ENCODE measurements around the gene FAM89A. TPM values are rescaled to one million over a fixed set of nuclear protein-coding genes. Genes with fewer than 3 reads are reported as not detected.

FAM89A gene
- 15.1 and 16.0 TPM in 2 replicates for total RNA-seq
- long read RNA-seq = 0 reads

DNA sequence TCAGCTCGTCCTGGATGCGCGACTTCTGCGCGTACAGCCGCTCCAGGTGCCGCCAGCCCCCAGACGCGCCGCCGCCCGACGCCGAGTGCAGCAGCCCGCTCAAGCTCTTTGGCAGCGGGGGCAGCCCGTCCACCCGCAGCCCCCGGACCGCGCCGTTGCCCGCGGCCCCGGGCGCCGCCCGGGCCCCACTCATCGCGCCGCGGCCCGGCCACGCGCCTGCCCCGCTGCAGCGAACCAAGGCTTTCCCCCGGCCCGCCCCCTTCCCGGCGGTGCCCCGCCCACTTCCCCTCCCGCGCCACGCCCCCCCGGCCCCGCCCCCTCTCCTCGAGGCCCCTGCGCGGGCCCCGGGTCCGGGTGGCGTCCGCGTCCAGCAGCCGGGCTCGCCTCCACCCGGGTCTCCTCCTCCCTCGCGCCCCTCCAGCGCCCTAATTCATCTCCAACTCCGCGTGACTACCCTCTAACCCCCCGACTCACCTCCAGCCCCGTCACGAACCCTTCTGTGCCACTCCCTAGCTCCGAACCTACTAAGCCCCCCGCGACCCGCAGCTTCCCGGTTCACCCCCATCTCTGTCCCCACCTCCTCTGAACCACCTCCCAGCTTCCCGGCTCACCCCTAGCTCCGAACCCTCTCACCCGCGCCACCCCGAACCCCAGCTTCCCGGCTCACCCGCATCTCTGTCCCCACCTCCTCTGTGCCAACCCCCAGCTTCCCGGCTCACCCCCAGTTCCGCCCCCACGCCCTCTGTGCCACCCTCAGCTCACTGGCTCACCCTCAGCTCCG lies at the start of gene FAM89A:
FAM89A (minus strand) TSS at position 236 of the 781 bp plus-strand sequence; CDS start at position 193, 43 bp downstream.
- H3K36me3 Mint-ChIP-seq (ENCODE audit: low read depth) = peaks cover 3% of the 10 kb centered on the region
- peak within 1 kb of the TSS; percentile 19 for H3K27ac Mint-ChIP-seq (ENCODE audit: unreplicated experiment)
- peaks cover 22% of the 10 kb centered on the region for H3K4me1 Mint-ChIP-seq
- H3K27me3 Mint-ChIP-seq (ENCODE audit: low read depth) = peaks cover 53% of the 10 kb centered on the region
- H3K4me3 Mint-ChIP-seq = peak within 1 kb of the TSS; percentile 91
- TF ChIP-seq, protein P1, sequence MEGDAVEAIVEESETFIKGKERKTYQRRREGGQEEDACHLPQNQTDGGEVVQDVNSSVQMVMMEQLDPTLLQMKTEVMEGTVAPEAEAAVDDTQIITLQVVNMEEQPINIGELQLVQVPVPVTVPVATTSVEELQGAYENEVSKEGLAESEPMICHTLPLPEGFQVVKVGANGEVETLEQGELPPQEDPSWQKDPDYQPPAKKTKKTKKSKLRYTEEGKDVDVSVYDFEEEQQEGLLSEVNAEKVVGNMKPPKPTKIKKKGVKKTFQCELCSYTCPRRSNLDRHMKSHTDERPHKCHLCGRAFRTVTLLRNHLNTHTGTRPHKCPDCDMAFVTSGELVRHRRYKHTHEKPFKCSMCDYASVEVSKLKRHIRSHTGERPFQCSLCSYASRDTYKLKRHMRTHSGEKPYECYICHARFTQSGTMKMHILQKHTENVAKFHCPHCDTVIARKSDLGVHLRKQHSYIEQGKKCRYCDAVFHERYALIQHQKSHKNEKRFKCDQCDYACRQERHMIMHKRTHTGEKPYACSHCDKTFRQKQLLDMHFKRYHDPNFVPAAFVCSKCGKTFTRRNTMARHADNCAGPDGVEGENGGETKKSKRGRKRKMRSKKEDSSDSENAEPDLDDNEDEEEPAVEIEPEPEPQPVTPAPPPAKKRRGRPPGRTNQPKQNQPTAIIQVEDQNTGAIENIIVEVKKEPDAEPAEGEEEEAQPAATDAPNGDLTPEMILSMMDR (conservative IDR thresholded peaks at IDR 0.05) = no peak
- DNase-seq (ENCODE audit: low read depth, low spot score) = peak; percentile 59
- peaks cover under 1% of the 10 kb centered on the region for H3K9me3 Mint-ChIP-seq

DNA sequence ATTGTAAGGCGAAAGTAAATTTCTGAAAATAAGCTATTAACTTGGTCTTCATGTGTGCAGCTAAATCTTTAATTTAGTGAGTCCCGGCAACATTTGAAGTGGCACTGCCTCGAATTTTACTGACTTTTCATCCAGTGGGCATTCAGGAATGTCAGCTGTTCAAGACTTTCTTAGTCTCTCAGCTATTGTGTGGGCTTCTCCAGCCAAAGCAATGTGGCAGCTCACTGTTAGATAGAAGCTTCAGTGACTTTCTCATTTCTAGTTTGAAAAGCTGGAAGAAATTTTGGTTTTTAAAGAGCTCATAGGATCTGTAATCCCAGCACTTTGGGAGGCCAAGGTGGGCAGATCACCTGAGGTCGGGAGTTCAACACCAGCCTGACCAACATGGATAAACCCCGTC lies 44.3 kb upstream of the FAM89A start:
- H3K9me3 Mint-ChIP-seq = peaks cover 3% of the 10 kb centered on the region
- no peak for DNase-seq (ENCODE audit: low read depth, low spot score)
- peaks cover 44% of the 10 kb centered on the region for H3K27me3 Mint-ChIP-seq (ENCODE audit: low read depth)
- no peaks in the 10 kb centered on the region for H3K36me3 Mint-ChIP-seq (ENCODE audit: low read depth)
- H3K27ac Mint-ChIP-seq (ENCODE audit: unreplicated experiment) = no peak overlapping the region
- TF ChIP-seq, protein P1 (conservative IDR thresholded peaks at IDR 0.05) = no peak
- no peak overlapping the region for H3K4me3 Mint-ChIP-seq
- H3K4me1 Mint-ChIP-seq = no peaks in the 10 kb centered on the region

DNA sequence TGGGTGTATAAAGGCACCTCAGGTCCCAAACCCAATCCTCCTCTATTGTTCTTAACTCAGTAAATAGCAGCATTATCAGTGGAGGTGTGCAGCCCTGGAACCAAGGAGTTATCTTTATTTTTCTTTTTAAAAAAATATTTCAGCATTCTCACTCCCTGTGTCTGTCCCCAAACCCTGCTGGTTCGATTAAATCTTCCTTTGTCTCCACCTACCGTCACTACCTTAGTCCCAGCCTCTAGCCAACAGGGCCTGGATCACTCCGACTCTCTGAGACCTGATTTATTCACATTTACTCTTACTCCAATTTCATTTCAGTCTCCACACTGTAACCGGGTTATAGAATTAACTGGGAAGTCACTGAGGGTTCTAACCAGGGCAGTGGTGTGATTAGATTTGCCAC lies 39.1 kb upstream of the FAM89A start:
- no peak overlapping the region for H3K27ac Mint-ChIP-seq (ENCODE audit: unreplicated experiment)
- peaks cover 17% of the 10 kb centered on the region for H3K27me3 Mint-ChIP-seq (ENCODE audit: low read depth)
- no peak overlapping the region for H3K4me3 Mint-ChIP-seq
- TF ChIP-seq, protein P1 (conservative IDR thresholded peaks at IDR 0.05) = no peak
- no peak for DNase-seq (ENCODE audit: low read depth, low spot score)
- H3K9me3 Mint-ChIP-seq = peaks cover 9% of the 10 kb centered on the region
- no peaks in the 10 kb centered on the region for H3K36me3 Mint-ChIP-seq (ENCODE audit: low read depth)
- H3K4me1 Mint-ChIP-seq = no peaks in the 10 kb centered on the region

DNA sequence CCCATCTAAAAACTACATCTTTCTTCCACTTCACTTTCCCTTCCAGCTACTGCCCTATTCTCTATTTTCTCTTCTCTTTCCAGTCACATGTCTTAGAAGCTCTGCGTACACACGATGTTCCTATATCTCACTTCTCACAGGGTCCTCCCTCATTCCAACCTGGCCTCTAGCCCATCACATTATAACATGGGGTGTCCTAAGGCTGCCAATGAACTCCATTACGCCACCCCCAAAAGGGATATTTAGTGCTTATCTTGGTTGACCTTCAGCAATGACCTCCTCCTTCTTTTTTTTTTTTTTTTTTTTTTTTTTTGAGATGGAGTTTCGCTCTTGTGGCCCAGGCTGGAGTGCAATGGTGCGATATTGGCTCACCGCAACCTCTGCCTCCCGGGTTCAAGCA lies 38.2 kb upstream of the FAM89A start:
- no peaks in the 10 kb centered on the region for H3K4me1 Mint-ChIP-seq
- H3K4me3 Mint-ChIP-seq = no peak overlapping the region
- no peak for DNase-seq (ENCODE audit: low read depth, low spot score)
- H3K27ac Mint-ChIP-seq (ENCODE audit: unreplicated experiment) = peak overlapping the region; percentile 13
- H3K27me3 Mint-ChIP-seq (ENCODE audit: low read depth) = peaks cover 15% of the 10 kb centered on the region
- H3K9me3 Mint-ChIP-seq = peaks cover 9% of the 10 kb centered on the region
- H3K36me3 Mint-ChIP-seq (ENCODE audit: low read depth) = no peaks in the 10 kb centered on the region
- TF ChIP-seq, protein P1 (conservative IDR thresholded peaks at IDR 0.05) = no peak

DNA sequence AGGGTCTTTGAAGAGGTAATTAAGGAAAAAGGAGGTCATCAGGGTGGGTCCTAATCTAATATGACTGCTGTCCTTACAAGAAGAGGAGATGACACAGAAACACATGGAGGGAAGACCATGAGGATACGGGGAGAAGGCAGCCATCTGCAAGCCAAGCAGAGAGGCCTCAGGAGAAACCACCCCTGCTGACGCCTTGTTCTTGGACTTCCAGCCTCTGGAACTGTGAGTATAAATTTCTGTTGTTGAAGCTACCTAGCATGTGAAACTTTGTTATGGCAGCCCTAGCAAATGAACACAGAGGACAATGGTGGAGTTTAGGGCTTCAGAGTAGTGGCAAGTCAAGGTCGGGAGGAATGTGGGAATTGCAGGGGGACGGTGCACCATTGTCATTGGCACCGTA lies 36.7 kb upstream of the FAM89A start:
- no peak overlapping the region for H3K27ac Mint-ChIP-seq (ENCODE audit: unreplicated experiment)
- H3K4me3 Mint-ChIP-seq = no peak overlapping the region
- no peak for DNase-seq (ENCODE audit: low read depth, low spot score)
- H3K4me1 Mint-ChIP-seq = no peaks in the 10 kb centered on the region
- no peaks in the 10 kb centered on the region for H3K36me3 Mint-ChIP-seq (ENCODE audit: low read depth)
- TF ChIP-seq, protein P1 (conservative IDR thresholded peaks at IDR 0.05) = no peak
- peaks cover 15% of the 10 kb centered on the region for H3K27me3 Mint-ChIP-seq (ENCODE audit: low read depth)
- peaks cover 9% of the 10 kb centered on the region for H3K9me3 Mint-ChIP-seq
